DND-41 (cell line): ENCODE data around the gene NDE1.

Source experiments
- ATAC-seq: fragments of 200-7000 bp; cut with Tn5 transposase; 3 replicates; pipeline ENCODE4 v1.9.1; 2021; ENCODE audit warnings: low read depth; ENCODE audit not compliant: insufficient read depth
- DNase-seq: peaks from one replicate; pipeline ENCODE4 v3.0.0-alpha.2; 2020
- H2AFZ ChIP-seq: 2 replicates; pipeline ENCODE4 v1.6.0; 2012; ENCODE audit warnings: low read depth, low read length
- H3K27ac ChIP-seq: 2 replicates; pipeline ENCODE4 v1.5.1; 2012; ENCODE audit warnings: low read length, inconsistent platforms
- H3K27me3 ChIP-seq: fragments of 200-600 bp; sonication (generic); 2 replicates; pipeline ENCODE4 v1.6.0; 2012; ENCODE audit warnings: low read length, mild to moderate bottlenecking, inconsistent platforms; ENCODE audit not compliant: insufficient read depth, poor library complexity
- H3K36me3 ChIP-seq: 2 replicates; pipeline ENCODE4 v1.5.1; 2012; ENCODE audit warnings: low read length, inconsistent platforms; ENCODE audit not compliant: insufficient read depth
- H3K4me1 ChIP-seq: 2 replicates; pipeline ENCODE4 v1.5.1; 2012; ENCODE audit warnings: mild to moderate bottlenecking, low read length; ENCODE audit not compliant: insufficient read depth
- H3K4me2 ChIP-seq: 2 replicates; pipeline ENCODE4 v1.6.0; 2012; ENCODE audit warnings: mild to moderate bottlenecking, moderate library complexity, low read length, inconsistent platforms; ENCODE audit not compliant: insufficient read depth
- H3K4me3 ChIP-seq, 2 experiments: fragments of 200-600 bp in 1 of 2; shearing (Covaris generic) in 1 of 2; 2 replicates each; pipeline ENCODE4 v1.5.1; 2012 to 2016; ENCODE audit warnings: inconsistent platforms in 2 of 2, low read length in 2 of 2, mild to moderate bottlenecking in 2 of 2, low read depth in 1 of 2, moderate library complexity in 1 of 2
- H3K79me2 ChIP-seq: 2 replicates; pipeline ENCODE4 v1.6.0; 2012; ENCODE audit warnings: low read length, inconsistent platforms; ENCODE audit not compliant: insufficient read depth
- H3K9ac ChIP-seq: 2 replicates; pipeline ENCODE4 v1.6.0; 2012; ENCODE audit warnings: low read depth, mild to moderate bottlenecking, inconsistent platforms, low read length, moderate library complexity
- H3K9me3 ChIP-seq: 2 replicates; pipeline ENCODE4 v1.5.1; 2012; ENCODE audit warnings: low read length, moderate library complexity, mild to moderate bottlenecking, inconsistent platforms; ENCODE audit not compliant: insufficient read depth, severe bottlenecking
- H4K20me1 ChIP-seq: 2 replicates; pipeline ENCODE4 v1.6.0; 2012; ENCODE audit warnings: low read length; ENCODE audit not compliant: insufficient read depth
- EZH2 ChIP-seq: IDR thresholded peaks from 3 replicates; pipeline ENCODE4 v1.6.1; 2012; ENCODE audit warnings: borderline replicate concordance, low read depth, mild to moderate bottlenecking, moderate library complexity, low read length, inconsistent platforms; ENCODE audit not compliant: severe bottlenecking
- TF ChIP-seq, protein P1 (sequence below): IDR thresholded peaks from 2 replicates; pipeline ENCODE4 v1.5.1; 2012; ENCODE audit warnings: borderline replicate concordance, low read length, moderate library complexity, mild to moderate bottlenecking; ENCODE audit not compliant: poor library complexity, severe bottlenecking; ENCODE audit errors: extremely low read depth

Gene NDE1

DNA sequence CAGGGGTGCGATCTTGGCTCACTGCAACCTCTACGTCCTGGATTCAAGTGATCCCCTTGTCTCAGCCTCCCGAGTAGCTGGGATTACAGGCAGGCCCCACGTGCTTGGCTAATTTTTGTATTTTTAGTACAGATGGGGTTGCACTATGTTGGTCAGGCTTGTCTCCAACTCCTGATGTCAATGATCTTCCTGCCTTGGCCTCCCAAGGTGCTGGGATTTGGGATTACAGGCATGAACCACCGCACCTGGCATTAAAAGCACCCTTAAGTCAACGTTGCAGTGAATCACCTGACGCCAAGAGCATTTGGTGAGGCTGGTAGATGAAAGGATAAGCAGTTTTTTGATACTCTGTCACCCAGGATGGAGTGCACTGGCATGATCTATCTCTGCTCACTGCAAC is 59.0 kb downstream of the NDE1 start:
- DNase-seq (no peak), ATAC-seq (no peak)
- H3K4me1 ChIP-seq = no peaks in the 10 kb centered on the region
- H3K27me3 ChIP-seq = no peaks in the 10 kb centered on the region
- H3K9me3 ChIP-seq = no peaks in the 10 kb centered on the region
- H2AFZ ChIP-seq = no peak overlapping the region
- no peak overlapping the region for H3K27ac ChIP-seq
- no peak overlapping the region for H3K4me2 ChIP-seq
- H3K9ac ChIP-seq = no peak overlapping the region
- no peak overlapping the region for H3K4me3 ChIP-seq
- peaks cover 10% of the 10 kb centered on the region; the same call in 1 of the 2 replicates for H4K20me1 ChIP-seq
- TF ChIP-seq EZH2 = no peak
- TF ChIP-seq, protein P1, sequence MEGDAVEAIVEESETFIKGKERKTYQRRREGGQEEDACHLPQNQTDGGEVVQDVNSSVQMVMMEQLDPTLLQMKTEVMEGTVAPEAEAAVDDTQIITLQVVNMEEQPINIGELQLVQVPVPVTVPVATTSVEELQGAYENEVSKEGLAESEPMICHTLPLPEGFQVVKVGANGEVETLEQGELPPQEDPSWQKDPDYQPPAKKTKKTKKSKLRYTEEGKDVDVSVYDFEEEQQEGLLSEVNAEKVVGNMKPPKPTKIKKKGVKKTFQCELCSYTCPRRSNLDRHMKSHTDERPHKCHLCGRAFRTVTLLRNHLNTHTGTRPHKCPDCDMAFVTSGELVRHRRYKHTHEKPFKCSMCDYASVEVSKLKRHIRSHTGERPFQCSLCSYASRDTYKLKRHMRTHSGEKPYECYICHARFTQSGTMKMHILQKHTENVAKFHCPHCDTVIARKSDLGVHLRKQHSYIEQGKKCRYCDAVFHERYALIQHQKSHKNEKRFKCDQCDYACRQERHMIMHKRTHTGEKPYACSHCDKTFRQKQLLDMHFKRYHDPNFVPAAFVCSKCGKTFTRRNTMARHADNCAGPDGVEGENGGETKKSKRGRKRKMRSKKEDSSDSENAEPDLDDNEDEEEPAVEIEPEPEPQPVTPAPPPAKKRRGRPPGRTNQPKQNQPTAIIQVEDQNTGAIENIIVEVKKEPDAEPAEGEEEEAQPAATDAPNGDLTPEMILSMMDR = no peak
- H3K79me2 ChIP-seq = no peaks in the 10 kb centered on the region
- peaks cover 50% of the 10 kb centered on the region for H3K36me3 ChIP-seq

DNA sequence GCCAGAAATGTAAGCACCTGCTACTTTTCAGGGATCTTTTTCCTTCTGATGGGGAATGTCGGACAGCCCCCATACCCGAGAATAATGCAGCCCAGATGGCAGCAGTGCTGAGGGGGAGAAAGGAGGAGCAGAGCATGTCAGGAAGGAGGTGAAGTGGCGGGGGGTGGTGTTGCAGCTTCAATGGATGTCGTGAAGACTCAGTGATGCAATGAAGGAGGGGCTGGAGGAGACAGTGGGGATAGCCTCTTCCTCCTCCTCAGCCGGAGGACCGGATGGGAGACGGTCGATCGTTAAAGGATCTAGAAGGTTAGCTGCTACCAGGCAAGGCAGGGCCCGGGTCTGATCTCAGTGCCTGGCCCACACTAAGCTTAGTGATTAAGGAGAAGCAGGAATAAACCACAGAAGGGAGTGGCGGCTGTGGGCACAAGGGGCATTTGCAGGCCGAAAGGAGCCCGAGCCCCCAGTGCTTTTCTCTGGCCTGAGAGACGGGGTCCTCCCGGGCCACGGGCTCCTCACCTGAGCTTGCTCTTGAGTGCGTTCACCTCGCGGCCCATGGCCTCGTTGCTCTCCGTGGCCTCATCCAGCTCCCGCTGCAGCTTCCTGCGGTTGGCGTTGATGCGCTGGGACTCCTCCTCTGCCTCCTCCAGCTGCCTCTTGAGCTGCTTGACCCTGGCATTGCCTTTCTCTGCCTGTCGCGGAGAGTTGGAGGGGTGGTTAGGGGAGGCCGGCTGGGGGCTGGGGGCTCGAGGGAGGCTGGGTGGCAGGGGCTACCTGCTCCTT is 64.5 kb downstream of the NDE1 start:
- Histone ChIP-seq H3K4me1 (no peaks in the 10 kb centered on the region), H3K27ac (no peak overlapping the region), H3K9me3 (no peaks in the 10 kb centered on the region), H3K4me2 (no peak overlapping the region), H4K20me1 (peaks cover 18% of the 10 kb centered on the region), H3K4me3 (no peak overlapping the region), H2AFZ (no peak overlapping the region), H3K79me2 (no peaks in the 10 kb centered on the region), H3K36me3 (peaks cover 45% of the 10 kb centered on the region), H3K9ac (no peak overlapping the region), H3K27me3 (no peaks in the 10 kb centered on the region)
- DNase-seq = no peak
- TF ChIP-seq EZH2 = no peak
- TF ChIP-seq, protein P1 = no peak
- ATAC-seq = no peak

DNA sequence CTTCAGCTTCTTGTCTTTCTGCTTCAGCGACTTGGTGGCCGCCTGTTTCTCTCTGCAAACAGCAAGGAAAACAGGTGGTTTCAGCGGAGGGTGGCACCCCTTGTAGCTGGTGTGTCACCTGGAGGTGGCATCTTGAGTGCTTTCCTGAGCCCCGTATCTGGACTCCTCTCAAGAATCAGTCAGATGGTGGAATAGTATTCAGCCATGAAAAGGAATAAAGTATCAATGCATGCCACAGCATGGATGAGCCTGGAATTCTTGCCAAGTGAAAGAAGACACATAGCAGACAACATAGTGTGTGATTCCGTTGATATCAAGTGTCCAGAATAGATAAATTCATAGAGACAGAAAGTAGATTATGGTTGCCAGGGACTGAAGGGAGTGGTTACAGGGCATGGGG is 65.2 kb downstream of the NDE1 start:
- H3K9me3 ChIP-seq = no peaks in the 10 kb centered on the region
- no peaks in the 10 kb centered on the region for H3K27me3 ChIP-seq
- H3K36me3 ChIP-seq = peaks cover 44% of the 10 kb centered on the region

More for the DNA sequence above, 65.2 kb downstream of the NDE1 start:
- Histone ChIP-seq H2AFZ (no peak overlapping the region), H3K4me3 (no peak overlapping the region), H3K27ac (no peak overlapping the region), H3K79me2 (no peaks in the 10 kb centered on the region), H3K4me1 (no peaks in the 10 kb centered on the region), H3K9ac (no peak overlapping the region), H3K4me2 (no peak overlapping the region), H4K20me1 (peaks cover 18% of the 10 kb centered on the region)
- ATAC-seq (no peak), DNase-seq (no peak)
- no peak for TF ChIP-seq EZH2
- TF ChIP-seq, protein P1 = no peak
